Stimulated activated CD8-positive, alpha-beta memory T cell treated with anti-CD3 and anti-CD28 coated beads, Interleukin-7, amount 100 ng/mL, for 24 hours (primary cell): ENCODE data around the gene TUBA8.
"Not testable (repeated sequence)": the region's sequence is repeated elsewhere in the genome, so short reads cannot be mapped to it uniquely, and the experiment has no call there.

ENCODE experiments used
- DNase-seq: peaks from one replicate; pipeline ENCODE4 v3.0.0-alpha.2; 2020; ENCODE audit warnings: low read depth

Gene TUBA8

GRCh38 chr22:18077639-18078328, 32.8 kb upstream of the TUBA8 start, which contains the start of gene PEX26:
PEX26 (plus strand) TSS chr22:18077990; CDS start chr22:18078377, 387 bp downstream.
- peak; percentile 89 for DNase-seq

- no peak for DNase-seq
Measured at GRCh38 chr22:18078329-18079041, 32.1 kb upstream of the TUBA8 start.

GRCh38 chr22:18079706-18080233, 30.8 kb upstream of the TUBA8 start:
- no peak for DNase-seq

GRCh38 chr22:18081416-18081815, 29.2 kb upstream of the TUBA8 start:
- DNase-seq: no peak

GRCh38 chr22:18082467-18082866, 28.1 kb upstream of the TUBA8 start:
- DNase-seq: no peak

GRCh38 chr22:18083406-18083805, 27.2 kb upstream of the TUBA8 start:
- DNase-seq: no peak

GRCh38 chr22:18085188-18085587, 25.4 kb upstream of the TUBA8 start:
- DNase-seq: no peak

DNA sequence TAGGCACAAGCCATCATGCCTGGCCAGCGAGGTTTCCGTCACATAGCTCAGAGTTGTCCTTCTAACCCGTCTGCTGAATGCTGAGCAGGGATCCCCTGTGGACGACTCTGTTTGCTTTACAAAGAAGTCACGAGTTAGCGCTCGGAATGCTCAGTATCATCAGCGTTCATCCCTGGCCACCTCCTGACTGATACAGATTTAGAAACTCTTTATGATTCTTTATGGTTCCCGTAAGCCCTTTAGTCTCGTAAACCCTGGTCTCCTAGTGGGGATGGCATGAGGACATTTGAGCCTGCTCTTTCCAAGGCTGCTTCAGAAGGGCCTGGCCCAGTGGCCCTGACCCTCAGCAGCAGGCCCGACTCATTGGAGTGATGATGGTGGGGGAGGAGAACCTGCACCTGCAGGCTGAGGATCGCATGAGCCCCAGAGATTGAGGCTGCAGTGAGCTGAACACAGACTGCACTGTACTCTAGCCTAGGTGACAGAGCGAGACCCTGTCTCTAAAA, 23.2 kb upstream of the TUBA8 start:
- DNase-seq: no peak

DNA sequence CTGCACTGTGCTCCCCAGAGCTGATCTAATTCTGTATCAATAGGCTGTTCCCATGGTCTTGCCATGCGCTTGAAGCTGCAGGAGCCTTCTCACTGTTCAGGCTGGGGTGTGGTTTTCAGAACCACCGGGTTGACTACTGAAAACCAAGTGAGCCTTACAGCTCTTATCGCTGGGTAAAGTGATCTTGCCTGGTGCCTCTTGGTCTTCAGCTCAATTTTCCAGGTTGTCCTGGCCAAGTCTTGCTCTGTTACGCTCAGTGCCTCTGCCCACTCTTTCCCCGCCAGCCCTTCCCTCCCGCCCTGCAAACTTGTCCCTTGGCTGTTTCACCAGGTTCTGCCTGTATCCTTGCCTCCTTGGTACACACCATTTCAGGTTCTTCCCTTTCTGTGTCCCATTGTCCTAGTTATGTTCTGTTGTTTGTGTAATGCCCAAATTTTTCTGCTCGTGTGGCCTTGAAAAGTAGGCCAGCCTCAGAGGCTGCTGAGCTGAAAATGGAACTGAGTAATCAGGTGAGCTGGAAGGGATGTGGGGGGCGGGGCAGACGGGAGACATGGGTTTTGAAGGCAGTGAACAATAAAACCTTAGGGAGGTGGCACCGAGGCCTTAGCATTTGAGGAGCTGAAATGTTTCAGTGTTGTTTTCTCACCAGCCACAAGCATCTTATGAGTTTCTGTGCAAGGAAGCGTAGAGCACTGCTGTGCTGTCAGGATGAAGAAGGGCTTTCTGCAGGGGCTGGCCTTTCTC, 21.6 kb upstream of the TUBA8 start:
- DNase-seq: no peak

GRCh38 chr22:18090286-18090685, 20.3 kb upstream of the TUBA8 start:
- no peak for DNase-seq

DNA sequence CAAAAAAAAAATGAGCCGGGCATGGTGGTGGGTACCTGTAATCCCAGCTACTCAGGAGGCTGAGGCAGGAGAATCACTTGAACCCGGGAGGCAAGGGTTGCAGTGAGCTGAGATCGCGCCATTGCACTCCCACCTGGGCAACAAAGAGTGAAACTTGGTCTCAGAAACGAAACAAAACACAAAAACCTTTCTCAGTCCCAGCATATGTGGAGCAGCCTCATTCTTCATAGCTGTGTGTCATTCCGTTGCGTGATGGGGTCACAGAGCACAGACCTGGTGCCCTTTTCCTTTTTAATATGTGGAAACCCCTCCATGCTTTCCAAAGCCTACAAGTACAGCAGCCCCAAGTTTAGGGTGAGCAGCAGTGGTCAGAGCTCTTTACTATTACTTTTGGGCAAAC, 19.1 kb upstream of the TUBA8 start:
- no peak for DNase-seq

DNA sequence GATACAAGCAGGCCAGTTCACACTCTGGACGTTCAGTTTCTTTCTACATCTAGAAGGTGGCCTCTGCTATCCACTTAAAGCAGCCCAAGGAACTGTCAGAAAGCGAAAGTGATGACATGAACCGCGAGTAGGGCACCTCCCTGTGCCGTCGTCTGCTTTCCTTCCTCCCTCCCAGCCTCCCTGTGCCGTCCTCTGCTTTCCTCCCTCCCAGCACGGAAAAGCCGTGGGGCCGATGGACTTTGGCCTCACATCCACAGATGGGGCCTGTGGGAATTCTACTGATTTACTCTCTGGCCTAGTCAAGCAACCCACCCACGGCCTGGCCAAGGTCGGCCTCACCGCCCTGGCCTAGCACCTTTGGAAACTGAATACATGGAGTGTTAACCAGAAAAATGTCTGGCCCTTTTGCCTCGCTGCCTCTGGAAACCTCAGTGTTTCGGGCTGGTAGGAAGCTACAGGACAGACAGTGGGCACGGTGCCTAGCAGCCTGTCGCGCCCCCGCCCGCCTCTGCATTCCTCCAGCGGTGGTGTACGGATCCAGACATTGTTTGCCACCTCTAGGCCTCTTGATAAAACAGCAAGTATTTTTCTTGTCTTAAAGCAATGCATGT, 18.6 kb upstream of the TUBA8 start:
- no peak for DNase-seq

DNA sequence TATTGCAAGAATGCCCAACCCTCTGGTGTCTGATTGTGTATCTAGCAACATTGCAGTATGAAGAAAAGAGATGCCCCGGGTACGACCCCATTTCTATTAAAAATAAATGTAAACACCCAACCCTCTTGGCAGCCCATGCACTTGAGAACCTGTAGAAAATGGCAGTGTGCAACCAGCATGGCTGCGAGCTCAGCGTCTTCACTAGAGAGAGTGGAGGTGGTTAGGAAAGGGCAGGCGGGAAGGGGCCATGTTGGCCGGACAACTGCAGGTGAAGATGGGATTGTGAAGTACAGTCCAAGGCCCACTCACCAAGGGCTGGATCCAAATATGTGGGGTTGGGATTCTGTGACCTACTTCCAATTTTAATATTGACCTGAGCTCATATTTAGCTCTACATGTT, 16.9 kb upstream of the TUBA8 start:
- DNase-seq: no peak

DNA sequence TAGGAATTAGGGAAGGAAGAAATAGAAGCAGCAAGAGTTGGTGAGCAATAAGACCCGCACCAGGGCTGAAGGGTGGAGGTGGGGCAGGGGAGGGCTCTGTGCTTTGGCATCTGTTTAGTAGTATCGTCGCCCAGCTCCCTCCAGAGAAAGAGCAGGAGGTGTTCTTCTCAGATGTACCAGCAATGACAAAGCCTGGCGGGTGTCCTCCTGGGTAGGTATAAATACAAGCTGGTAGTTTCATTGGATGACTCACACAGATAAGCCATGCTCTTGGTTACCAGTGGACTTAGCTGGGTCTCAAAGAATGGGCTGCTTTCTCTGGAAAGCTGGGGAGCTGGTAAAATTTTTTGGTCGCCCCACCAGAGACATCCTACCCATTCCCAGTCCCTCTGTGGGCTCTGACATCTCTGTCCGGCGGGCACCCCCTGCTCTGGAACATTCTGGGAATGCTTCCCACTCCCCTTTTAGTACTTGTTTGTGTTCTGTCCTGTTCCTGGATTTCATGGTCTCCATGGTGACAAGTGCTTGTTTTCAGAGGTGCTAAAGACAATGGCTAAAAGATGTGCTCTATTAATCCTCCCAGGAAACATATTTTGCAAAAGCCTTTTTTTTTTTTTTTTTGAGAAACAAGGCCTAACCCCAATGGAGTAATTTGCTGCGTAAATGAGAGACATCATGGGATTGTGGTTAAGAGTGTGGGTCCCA, 15.4 kb upstream of the TUBA8 start:
- DNase-seq: no peak

DNA sequence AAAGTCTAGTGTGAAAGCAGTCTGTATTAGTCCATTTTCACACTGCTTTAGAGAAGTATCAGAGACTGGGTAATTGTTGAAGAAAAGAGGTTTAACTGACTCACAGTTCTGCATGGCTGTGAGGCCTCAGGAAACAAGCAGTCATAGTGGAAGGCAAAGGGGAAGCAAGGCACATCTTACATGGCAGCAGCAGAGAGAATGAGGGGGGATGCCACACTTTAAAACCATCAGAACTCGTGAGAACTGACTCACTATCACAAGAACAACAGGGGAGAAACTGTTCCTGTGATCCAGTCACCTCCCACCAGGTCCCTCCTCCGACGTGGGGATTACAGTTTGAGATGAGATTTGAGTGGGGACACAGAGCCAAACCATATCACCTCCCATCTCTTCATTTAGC, 13.8 kb upstream of the TUBA8 start:
- no peak for DNase-seq

DNA sequence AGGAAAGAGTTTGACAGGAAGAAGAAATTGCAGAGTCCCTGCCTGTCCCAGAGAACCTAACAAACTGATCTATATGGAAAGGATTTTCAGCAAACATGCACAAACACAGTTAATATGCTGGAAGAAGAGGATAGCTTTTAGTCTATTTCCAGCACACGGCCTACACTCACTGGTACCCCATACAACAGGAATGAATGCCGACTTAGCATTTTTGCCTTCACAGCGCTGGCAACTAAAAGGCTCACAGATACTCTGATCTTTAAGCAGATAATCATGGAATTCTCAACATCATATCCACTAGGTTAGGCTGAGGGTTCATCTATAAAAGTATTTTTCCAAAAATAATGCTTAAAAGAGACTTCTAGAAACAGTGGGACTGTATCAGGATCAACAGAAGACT, 9.8 kb upstream of the TUBA8 start:
- DNase-seq: no peak

- DNase-seq: no peak
Measured at GRCh38 chr22:18101536-18101935, 9.1 kb upstream of the TUBA8 start.

DNA sequence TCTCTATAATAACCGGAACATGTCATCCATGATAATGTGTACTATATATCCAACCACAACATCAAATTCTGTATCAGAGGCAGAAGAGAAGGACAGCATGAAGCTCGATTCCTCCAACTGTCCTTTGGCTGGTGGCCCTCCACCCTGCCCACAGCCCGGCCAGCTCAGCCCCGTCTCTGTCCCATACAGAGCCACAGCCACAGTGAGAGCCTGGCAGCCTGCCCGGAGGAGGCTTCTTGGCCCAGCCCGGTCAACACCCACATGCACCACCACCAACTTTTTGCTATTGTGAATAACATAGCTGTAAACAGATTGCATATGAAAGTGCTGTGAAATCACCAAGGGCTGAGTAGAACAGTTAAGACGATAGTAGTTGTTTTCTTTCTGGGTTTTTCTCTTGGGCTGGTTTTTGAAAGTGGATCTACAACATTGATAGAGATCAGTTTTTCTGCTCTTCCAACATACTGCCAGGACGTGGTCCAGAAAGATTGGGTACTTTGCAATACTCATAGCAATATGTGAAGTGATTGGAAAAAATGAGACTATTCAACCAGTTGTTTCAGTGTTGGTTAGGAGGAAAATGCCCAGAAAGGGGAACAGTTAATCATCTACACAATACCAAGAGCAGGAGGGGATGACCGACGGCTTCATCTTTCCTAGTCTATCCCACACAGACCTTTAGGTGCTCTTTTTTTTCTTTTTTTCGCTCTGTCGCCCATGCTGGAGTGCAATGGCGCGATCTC, 6.9 kb upstream of the TUBA8 start:
- DNase-seq: no peak

DNA sequence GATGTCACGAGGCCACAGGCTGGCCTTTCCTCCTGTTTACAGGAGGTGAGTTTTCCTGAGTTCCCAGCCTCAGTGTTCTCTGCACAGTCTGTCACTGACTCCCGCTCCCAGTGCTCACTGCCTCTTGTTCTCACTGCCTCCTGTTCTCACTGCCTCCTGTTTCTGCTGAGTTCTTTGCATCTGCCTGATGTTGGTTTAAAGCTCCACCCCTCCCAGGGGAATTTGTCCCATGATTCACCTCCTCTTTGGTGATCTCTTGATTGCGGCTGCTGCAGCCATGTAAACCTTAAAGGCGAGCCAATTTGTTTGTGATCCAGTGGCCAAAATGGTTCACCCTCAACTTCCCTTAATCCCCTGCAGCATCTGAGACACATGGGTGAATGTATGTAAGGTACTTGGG, 6.0 kb upstream of the TUBA8 start:
- DNase-seq: no peak

GRCh38 chr22:18105981-18106380, 4.6 kb upstream of the TUBA8 start:
- not testable (repeated sequence) for DNase-seq
